Pulmonary artery endothelial cell (primary cell): ENCODE results near the gene NATD1. TPM values are rescaled to one million over a fixed set of nuclear protein-coding genes. Genes with fewer than 3 reads are reported as not detected.
"Not testable (repeated sequence)": the region's sequence is repeated elsewhere in the genome, so short reads cannot be mapped to it uniquely, and the experiment has no call there.

Source experiments
- DNase-seq: peaks from one replicate; pipeline ENCODE4 v3.0.0-alpha.2; 2011; ENCODE audit warnings: low read depth, low spot score
- total RNA-seq: library from RNA; depleted of rRNA; stranded (reverse); fragments of >200 nt; gene quantifications from 2 replicates; pipeline ENCODE4 v1.2.3, GENCODE V29; 2014

NATD1 gene
- total RNA-seq, 1 donor from 2014 or later = 1.5 TPM

DNA sequence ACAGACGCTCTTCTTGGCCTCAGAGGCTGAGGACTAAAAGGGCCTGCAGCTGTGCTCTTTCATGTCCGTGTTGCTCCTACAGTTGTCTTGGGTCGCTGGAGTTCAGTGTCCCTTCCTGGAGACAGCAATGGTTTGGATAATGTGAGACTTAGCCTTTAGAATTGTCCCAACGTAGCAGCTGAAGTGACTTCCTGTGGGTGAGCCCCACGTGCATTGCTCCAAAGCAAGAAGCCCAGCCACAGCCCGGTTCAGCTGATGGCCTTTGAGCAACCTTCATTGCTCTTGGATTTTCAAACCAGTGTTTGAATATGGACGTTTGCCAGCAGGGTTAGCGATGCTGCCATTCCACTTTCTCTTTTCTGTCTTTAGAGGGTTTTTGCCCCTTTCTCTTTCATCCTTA lies 59.0 kb downstream of the NATD1 start:
- no peak for DNase-seq

DNA sequence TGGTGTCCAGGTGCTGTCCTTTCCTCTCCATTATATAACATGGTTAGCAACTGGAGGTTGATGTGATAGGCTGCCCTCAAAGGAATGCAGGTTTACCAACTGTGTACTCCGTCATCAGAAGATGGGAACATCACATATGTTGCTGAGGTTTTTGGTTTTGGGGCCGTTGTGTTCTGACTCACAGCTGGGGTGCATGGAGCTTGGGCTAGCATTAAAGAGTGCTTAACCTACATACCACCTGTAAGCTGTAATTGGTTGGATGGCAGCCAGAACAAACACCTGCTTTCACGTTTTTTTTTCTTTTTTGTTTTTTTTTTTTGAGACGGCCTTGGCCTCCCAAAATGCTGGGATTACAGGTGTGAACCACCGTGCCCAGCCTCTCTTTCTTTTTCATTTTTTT lies 60.2 kb downstream of the NATD1 start:
- DNase-seq = no peak

DNA sequence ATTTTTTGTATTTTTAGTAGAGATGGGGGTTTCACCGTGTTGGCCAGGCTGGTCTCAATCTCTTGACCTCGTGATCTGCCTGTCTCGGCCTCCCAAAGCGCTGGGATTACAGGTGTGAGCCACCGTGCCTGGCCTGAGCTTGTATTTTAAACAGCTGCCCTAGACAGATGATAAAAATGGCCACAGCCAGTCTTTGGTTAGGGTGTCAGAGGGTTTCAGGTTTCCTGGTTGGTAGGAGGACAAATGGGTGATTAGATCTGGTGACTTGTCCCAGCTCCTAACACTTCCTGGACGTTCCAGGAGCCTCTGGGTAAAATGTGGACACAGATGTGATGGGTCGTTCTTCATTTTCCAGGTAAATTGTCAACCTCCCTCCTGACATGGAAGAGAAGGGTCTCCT lies 60.8 kb downstream of the NATD1 start:
- not testable (repeated sequence) for DNase-seq

DNA sequence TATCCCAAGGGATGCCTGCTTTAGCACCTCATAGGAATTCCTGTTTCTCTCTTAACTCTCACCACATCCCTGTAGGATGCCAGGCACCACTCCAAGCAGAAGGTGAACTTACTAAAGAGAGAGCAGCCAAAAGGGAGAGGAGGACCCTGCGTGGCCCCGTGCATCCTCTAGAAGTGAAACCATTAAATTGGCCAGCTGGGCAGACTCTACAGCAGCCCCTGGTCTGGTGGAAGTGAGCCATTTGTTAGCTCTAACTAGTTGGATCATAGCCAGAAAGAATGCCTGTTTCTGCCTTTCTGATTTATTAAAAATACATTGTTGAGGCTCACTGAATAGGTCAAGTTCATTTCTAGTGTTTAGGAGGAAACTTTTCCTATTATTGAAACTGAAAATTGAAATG lies 61.5 kb downstream of the NATD1 start:
- no peak for DNase-seq

DNA sequence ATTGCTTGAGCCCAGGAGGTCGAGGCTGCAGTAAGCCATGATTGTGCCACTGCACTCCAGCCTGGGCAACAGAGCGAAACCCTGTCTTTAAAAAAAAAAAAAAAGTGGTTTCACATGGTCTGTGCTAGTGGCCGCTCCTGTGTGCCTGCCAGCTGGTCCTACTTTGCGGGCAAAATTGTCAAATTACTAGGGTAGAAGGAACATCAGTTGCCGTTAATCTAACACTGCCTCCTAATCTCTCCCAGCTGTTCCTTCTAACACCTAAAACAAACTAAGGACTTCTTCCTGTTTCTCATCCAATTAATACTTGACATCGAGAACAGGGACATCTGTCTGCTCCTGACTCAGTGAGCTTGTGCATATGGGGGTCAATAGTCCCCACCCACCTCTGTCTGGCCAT lies 63.1 kb downstream of the NATD1 start:
- DNase-seq = no peak

DNA sequence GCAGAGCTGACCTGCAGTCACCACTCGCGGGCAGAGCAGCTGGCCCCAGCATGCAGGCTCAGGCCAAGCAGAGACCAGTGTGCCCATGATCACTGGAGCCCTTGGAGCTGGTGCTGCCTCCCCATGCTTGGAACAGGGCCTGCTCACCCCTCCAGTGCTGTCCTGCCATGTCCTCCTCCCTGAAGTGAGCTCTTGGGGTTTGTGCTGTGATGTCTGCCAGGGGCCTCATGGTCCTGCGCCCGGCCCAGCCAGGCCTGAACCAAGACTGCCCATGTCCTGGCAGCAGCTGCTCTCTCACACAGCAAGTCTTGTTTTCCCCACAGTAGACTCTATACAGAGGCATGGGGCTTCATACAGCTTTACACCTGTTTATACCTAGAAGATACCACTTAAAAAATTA lies 63.8 kb downstream of the NATD1 start:
- no peak for DNase-seq

Other genes starting within 250 kb of the NATD1 start
- gene USP22, start 210.4 kb downstream of the NATD1 start, total RNA-seq = 286 and 293 TPM in 2 replicates
- gene DHRS7B, start 126.4 kb downstream of the NATD1 start, total RNA-seq = 12.5 and 15.1 TPM in 2 replicates
- 23.5 and 24.0 TPM in 2 replicates for gene TMEM11, start 39.2 kb downstream of the NATD1 start, total RNA-seq
- gene MAP2K3, start 31.3 kb upstream of the NATD1 start, total RNA-seq = 14.4 and 16.2 TPM in 2 replicates
- gene KCNJ12, start 122.9 kb upstream of the NATD1 start, total RNA-seq = 0.81 and 3.3 TPM in 2 replicates